HG03196 (cell line): ENCODE measurements around the gene ZNF281.
"Not testable (repeated sequence)": the region's sequence is repeated elsewhere in the genome, so short reads cannot be mapped to it uniquely, and the experiment has no call there.

Experiments
- ATAC-seq: cut with Tn5 transposase; IDR thresholded peaks from one replicate; pipeline ENCODE4 v1.9.1; 2021; ENCODE audit not compliant: unreplicated experiment

Gene ZNF281

DNA sequence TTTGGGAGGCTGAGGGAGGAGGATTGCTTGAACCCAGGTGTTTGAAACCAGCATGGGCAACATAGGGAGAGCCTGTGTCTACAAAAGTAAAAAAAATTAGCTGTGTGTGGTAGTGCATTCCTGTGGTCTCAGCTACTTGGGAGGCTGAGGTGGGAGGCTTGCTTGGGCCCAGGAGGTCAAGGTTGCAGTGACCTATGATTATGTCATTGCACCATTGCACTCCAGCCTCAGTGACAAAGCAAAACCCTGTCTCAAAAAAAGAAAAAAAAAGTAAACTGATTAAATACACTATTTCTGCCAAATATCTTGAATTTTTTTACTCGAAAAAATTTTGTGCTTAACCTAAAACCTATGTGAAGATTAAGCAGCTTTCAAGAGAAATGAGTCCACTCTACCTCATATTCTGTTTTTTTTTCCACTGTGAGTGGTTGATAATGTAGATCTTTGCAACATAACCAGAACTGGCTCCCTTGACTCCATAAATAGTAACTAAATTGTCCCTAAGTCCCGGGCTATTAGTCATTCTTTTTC, 19.4 kb upstream of the ZNF281 start:
- no peak for ATAC-seq

DNA sequence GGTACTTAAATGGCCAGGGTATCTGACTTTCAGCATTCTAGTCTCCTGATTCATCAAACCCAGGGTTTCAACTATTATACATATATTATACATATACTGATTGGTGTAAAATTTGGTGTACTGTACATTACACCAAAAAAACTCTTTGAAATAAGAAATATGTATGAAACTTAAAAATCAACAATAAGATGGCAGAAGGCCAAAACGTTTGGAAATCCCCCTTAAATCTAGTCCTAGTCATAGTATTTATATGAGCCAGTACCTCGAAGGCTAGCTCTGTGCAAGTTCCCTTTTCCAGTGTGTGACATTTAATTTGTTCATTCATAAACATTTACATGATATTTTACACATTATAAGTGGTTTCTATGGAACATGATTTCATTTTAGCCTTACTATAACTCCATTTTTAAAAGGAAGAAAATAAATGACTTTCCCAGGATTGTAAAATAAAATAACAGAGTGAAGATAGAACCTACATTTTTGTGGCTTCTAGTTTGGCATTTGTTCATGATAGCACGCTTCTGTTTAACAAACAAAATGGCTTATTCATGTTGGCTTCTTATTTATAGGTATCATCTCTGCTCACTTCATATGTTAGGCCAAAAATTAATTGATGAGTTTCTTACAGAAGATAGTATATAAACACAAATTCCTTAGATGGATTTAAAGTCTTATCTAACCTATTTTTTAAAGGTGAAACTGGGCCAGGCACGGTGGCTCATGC, 18.8 kb upstream of the ZNF281 start:
- ATAC-seq, result no peak

DNA sequence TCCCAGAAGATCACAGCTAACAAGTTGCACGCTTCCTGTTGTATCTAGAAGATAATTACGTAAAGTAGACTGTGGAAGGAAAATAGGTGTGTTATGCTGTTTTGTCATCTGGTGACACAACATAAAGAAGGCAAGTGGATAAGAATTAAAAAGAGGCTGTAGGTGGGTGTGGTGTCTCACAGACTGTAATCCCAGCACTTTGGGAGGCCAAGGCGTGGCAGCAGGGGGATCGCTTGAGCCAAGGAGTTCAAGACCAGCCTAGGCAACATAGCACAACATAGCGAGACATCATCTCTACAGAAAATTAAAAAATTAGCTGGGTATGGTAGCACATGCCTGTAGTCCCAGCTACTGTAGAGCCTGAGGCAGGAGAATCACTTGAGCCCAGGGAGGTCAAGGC, 17.9 kb upstream of the ZNF281 start:
- ATAC-seq, result no peak

DNA sequence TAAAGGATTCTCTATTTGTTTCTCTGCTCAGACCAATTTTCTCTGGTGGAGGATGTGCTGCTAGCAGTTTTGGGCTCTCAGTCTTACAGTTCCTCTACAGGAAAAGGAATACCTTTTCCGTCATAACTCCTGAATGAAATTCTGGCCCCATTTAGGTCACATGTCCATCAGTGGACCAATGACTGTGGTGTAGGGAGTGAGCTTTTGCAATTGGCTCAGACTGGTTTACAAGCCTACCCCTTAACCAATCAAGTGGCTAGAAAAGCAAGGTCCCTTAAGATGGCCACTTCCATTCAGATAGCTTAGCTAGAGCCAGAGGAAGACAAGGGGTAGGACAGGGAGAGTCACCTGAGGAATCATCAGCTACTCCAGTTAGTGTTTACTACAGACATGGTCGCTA, 16.4 kb upstream of the ZNF281 start:
- no peak for ATAC-seq

DNA sequence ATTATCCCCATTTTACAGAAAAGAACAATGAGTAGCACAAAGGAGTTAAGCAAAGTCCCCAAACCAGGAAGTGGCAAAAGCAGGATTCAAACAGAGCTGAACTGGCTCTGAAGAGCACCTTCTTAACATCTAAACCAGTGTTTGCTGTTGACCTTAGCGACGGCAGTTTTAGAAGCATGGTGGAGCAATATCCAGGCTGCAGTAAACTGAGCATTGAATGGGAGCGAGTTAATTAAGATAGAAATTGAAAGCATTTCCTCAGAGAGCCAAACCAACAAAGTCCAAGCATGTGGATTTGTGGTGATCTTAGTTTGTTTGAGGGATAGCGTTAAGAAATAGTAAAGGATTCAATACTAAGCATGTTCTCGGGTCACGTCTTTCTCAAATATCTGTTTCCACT, 13.4 kb upstream of the ZNF281 start:
- ATAC-seq, result no peak

DNA sequence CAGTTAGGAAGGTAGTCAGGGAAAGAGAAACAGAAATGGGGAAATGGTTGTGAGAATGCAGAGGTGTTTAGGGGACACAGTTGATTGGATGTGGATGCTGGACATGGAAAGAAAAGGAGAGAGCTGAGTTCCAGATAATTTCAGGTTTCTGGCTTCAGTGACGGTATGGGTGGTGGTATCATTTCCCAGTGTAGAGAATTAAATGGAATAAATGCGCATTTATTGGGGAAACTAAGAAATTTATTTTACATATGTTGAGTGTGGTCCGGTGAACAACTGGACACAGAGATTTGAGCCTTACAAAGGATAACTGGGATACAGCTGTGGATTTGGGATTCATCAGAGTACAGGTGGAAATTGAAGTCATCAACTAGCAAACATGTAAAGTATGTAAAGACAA, 12.4 kb upstream of the ZNF281 start:
- no peak for ATAC-seq

DNA sequence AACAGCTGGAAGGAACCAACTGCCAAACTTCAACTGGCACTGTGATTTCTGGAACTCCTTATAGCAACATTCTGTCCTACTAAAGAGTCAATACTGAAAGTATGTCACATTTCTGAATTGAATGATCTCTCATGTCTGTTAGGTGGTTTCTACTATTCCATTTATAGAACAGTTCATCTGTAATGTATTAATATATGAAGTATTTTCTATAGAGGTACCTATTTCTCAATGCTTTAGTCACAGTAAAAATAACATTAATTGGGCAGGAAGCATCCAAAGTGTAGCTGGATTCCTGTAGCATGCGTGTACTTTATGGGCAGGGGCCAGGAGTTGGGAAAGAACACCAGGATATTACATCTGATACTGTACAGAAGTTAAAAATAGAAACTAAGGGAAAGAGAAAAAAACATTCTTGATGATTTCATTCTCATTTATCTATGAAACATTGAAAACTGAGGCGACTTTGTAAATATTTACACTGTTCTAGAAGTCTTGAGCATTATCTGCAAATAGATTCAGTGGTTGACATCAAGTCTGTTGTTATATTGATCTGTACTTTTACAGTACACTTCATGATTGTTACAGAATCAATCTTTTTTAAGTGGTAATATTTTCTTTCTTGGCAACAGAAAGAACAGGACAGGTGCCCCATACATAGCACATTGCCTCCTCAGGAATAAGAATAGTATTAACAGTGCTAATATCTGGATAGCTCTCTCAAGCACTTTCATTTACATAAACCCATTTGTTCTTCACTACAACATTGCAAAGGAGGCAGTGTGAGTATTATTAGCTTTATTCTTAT, 6.2 kb upstream of the ZNF281 start:
- peak; percentile 87 for ATAC-seq

DNA sequence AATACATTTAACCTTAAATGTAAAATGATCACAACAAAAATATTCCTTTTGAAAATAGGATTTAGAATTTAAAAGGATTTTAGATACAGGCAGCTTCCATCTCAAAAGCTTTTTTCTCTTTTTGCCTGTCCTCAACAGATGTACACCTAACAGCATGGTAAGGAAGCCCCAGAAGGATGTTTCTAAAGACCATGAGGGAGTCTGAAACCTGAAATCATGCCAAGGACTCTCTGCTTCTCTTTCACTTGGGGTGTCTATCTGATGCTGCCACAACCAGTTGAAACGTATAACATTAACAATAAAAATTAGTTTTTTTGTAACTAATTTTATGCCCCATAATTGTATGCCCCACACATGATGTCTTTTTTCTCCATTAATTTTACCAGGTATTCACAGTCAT, 5.4 kb upstream of the ZNF281 start:
- peak; percentile 53 for ATAC-seq

DNA sequence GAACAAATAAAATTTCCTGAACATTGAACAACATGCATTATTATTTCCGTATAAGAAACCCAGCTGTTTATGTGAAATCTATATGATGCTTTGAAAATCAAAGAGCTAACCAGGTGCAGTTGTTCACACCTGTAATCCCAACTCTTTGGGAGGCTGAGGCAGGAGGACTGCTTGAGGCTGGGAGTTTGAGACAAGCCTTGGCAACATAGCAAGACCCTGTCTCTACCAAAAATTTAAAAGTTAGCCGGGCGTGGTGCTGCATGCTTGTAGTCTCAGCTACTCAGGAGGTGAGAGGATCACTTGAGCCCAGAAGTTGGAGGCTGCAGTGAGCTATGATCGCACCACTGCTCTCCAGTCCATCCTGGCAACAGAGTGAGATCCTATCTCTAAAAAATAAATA, 4.8 kb upstream of the ZNF281 start:
- no peak for ATAC-seq

DNA sequence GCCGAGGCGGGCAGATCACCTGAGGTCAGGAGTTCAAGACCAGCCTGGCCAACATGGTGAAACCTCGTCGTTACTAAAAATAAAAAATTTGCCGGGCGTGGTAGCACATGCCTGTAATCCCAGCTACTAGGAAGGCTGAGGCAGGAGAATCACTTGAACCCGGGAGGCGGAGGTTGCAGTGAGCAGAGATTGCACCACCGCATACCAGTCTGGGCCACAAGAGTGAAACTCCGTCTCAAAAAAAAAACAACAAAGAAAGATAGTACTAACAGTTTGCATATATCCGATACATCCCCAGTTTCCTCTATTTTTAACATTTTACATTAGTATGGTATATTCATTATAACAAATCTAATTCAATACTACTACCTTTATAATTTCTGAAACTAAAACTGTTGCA, 3.9 kb upstream of the ZNF281 start:
- ATAC-seq, result not testable (repeated sequence)

DNA sequence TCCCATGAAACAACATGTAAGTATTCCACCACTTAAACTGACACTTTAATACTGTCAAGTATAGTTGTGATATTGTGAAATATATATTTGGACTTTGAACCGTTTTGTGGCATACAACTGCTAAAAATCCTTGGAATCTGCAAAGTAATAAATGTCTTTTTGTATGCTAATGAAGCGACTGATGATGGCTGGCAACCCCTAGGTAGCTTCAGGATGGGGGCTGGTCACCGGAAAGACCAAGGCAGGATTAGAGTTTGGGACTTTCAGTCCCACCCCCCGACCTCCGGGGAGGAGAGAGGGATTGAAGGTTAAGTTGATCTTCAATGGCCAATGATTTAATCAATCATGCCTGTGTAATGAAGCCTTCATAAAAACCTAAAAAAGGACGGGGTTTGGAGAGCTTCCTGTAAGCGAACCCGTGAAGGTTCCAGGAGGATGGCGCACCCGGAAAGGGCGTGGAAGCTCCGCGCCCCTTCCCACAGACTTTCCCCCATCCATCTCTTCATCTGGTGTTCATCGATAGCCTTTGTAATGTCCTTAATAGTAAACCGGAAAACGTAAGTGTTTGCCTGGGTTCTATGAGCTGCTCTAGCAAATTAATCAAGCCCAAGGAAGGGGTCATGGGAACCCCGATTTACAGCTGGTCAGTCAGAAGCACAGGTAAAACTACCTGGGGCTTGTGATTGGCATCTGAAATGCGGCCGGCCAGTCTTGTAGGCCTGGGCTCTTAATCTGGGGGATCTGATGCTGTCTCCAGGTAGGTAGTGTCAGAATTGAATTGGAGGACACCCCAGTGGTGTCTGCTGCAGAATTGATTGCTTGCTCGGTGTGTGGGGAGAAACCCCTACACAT, 1.8 kb upstream of the ZNF281 start:
- ATAC-seq, result no peak

DNA sequence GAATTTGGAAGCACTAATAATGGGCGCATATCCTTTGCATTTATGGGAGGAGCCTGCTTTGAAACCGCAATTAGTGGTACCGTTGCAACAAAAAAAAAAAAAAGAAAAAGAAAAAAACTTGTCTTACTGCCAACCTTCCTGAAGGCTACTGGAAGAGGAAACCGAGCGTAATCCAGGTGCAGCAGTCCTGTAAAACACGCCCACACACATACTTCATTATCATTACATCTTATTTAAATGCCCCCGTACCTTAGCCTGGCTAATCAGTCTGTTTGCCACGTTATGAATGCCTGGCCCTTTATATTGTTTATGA, 686 bp upstream of the ZNF281 start:
- no peak for ATAC-seq

DNA sequence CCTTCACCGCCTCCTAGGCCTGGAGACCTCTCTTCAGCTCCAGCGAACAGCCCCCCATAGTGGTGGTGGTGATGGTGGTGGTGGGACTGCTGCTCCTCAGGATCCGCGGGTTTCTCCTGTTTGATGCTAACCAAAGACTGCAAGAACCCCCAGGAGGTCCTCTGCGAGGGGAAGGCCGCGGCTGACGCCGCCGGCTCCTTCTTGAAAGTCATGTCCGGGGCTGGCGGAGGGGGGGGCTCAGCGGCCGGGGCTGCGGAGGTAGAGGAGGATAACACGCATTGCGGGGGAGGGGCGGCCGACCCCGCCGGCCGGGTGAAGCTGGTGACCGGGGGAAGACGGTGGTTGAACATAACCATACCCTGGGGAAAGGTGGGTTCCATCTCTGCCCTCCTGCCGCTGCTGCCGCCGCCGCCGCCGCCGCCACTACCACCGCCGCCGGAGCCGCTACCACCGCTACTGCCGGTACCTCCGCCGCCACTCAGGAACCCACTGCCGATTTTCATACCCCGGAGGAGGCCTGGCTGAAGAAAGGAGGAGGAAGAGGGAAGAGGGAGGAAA, 554 bp downstream of the ZNF281 start:
- ATAC-seq, result peak; percentile 31

DNA sequence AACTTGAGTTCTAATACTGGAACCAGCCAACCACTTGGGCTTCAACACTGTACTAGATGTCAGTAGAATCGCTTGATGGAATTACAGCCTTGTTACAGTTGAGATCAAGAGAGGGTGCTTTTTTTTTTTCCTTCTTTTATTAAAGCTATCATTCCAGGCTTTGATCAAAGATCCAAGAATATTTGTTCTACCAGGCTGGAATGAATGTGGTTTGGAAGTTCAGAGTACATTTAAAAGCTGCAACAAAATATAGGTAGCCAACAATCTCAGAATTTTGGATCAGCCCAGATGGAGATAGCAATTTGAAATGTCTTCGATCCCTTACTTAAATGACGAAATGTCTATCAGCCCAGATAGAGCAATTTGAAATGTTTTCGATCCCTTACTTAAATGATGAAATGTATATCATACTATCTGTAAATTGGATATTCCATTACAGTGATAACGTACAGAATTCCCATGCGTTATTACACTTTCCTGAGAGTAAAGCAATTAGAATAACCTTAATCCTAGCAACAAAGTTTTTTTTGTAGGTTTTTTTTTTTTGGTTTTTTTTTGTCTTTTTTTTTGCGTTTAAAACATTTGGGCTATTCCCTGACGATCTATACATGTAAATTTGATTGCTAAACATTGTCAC, 3.6 kb downstream of the ZNF281 start:
- ATAC-seq, result no peak

DNA sequence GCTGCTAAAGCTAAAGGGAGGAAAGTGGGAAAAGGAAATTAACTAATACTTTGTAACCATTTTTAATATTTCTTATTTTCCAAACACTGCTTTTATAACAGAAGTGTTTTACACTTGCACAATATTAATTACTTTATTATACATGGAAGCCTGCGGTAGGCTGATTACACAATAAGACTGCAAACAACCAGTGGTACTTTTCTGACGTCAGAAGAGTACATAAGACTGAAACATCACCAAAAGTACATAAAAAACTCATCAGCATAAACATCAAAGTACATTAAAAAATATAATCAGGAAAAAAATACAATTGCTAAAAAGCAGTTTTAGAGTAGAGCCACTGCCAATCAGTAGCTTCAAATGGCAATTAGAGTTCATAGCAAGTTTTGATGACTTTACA, 4.6 kb downstream of the ZNF281 start:
- ATAC-seq, result no peak

DNA sequence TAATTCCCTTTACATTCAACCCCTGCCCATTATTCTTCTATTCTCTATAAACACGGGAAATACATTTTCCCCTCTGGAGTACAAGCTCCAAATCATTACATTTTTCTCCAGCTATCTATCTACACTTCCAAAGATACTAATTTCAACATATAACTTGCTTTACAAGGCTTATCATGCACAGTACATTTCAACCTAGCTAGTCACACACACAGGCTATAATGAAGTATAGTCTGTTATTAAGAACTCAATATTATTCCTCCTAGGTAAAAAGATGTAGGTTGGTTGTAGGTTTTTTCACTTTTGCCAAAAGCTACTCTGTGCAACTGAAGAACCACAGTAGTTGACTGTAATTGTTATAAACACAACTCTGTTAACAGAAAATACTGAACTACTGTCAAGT, 8.1 kb downstream of the ZNF281 start:
- ATAC-seq, result no peak

DNA sequence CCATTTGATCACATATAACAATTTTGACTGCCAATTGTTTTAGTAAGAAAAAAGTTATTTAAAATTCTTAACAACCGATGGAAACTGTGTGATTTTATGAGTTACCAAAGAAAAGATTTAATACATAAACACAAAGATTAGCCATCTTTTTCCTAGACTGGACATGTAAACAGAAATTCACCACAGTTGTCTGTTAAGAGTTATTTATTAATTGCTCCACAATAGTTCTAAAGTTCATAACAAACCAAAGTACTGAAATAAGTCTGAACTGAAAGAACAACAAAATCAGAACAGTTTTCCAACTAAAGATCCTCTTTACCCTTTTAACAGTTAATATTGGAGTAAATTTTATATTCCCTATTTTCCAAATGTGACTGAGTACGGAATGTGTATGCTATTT, 8.6 kb downstream of the ZNF281 start:
- no peak for ATAC-seq

DNA sequence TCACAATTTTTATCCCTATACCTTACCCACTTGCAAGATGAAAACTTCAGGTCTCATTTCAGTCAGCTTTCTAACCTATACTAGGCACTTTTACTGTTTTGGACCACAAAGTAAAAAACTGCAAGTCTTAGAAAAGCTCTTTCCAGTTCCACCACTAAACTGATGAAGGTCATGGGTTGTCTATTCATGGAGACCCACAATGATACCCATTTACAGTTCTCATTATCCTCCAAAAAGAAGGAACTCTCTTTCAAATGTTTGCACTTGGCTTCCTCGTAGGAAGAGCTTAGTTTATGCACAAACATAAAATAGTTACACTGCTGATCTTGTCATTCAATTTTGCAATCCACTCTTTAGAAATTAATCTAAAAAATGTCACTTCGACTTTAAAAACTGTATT, 9.3 kb downstream of the ZNF281 start:
- ATAC-seq, result no peak

DNA sequence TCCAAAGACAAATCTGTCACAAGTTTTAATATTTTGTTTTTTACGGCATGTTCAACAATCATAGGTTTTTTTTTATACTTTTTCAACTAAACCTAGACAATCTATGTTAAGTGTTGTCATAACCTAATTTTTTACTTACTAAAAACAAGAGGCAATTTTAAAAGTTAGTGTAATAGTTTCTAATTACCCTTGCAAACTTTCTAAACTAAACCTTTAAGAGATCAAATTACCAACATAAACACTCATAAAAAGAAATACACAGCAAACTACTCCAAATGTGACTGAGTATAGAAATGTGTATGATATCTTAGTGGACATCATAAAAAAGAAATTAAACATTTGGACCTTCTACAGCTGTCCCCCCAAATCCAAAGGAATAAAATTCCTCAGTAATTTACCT, 10.0 kb downstream of the ZNF281 start:
- ATAC-seq, result no peak

DNA sequence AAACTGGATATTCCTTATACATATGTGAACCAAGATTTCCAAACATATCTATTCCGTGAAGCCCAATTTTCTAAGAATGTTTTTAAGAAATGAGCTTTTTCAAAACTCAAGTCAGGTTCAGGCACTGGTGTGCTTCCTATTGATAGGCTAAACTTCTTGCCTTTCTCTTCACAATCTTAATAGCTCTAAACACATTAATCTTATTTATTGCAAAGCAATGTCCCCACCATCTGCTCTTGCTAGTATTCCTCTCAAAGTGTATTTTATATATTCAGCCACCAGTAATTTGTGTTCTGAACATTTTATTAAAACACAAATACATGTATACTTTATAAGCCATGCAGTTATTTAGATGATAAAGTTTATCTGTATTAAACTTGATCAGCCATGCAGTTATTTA, 11.5 kb downstream of the ZNF281 start:
- ATAC-seq, result no peak

DNA sequence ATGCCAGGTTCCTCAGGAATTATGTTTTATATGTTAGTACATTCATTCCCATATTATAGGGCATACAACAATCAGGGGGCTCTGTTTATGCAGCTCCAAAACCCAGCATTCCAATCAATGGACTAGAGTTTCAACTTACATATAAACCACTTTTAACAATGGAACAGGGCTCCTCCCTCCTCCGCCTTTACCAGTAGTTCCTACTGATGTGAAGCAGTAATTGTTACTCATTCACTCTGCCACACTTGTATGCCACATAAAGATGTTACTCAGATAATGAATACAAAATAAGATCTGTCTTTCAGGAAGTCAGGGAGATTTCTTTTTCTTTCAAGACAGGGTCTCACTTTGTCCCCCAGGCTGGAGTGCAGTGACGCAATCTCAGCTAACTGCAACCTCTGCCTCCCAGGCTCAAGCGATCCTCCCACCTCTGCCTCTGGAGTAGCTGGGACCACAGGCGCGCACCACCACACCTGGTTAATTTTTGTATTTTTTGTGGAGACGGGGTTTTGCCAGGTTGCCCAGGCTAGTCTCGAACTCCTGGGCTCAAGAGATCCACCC, 17.1 kb downstream of the ZNF281 start:
- ATAC-seq, result no peak
